IMR-90 (cell line): ENCODE results near the gene COMMD8. TPM values are rescaled to one million over a fixed set of nuclear protein-coding genes. Genes with fewer than 3 reads are reported as not detected.

Experiments
- ATAC-seq: fragments of 200-7000 bp; cut with Tn5 transposase; 2 replicates; pipeline ENCODE4 v1.9.1; 2020; ENCODE audit warnings: low read depth, mild to moderate bottlenecking, moderate library complexity
- Bru-seq: library from RNA; stranded (reverse); fragments of 400-500 nt; gene quantifications from one replicate; lab custom pipeline; 2021; lab: Mats Ljungman, UMichigan
- BruChase-seq, 2 experiments: library from RNA; stranded (reverse); fragments of 400-500 nt; gene quantifications; one replicate each; lab custom pipeline; 2021; lab: Mats Ljungman, UMichigan
- BruUV-seq: library from RNA; stranded (reverse); fragments of 400-500 nt; replicated peaks from 2 replicates; lab custom pipeline; 2021; lab: Mats Ljungman, UMichigan
- CTCF ChIA-PET: fragments of 300-600 bp; formaldehyde crosslinking; extraction: SDS; loops from one replicate; lab custom pipeline; 2021; ENCODE audit warnings: antibody characterized with exemption; lab: Yijun Ruan, JAX
- POLR2A ChIA-PET: fragments of 300-600 bp; sonication (Branson Sonifier 250); formaldehyde crosslinking; loops from one replicate; lab custom pipeline; 2022; ENCODE audit warnings: antibody characterized with exemption; ENCODE audit not compliant: unreplicated experiment; lab: Charles Lee
- DNase-seq: peaks from one replicate; pipeline ENCODE4 v3.0.0; 2013
- H2AFZ ChIP-seq: replicated peaks from 2 replicates; pipeline ENCODE3; 2013; ENCODE audit warnings: low read length, mild to moderate bottlenecking; ENCODE audit not compliant: poor library complexity
- H2AK5ac ChIP-seq: 2 replicates; pipeline ENCODE4 v1.6.1; 2013; ENCODE audit warnings: low read depth, low read length, inconsistent platforms
- H2AK9ac ChIP-seq: replicated peaks from 2 replicates; pipeline ENCODE3; 2013; ENCODE audit warnings: mild to moderate bottlenecking, low read depth, low read length, moderate library complexity; ENCODE audit not compliant: poor library complexity
- H2BK120ac ChIP-seq: 2 replicates; pipeline ENCODE4 v1.6.1; 2013; ENCODE audit warnings: low read depth, low read length, inconsistent platforms
- H2BK15ac ChIP-seq: 3 replicates; pipeline ENCODE4 v1.6.1; 2013; ENCODE audit warnings: low read depth, low read length, inconsistent platforms
- H2BK20ac ChIP-seq: 2 replicates; pipeline ENCODE4 v1.6.1; 2013; ENCODE audit warnings: low read depth, mild to moderate bottlenecking, inconsistent platforms, low read length, moderate library complexity
- H2BK5ac ChIP-seq: 2 replicates; pipeline ENCODE4 v1.6.1; 2013; ENCODE audit warnings: mild to moderate bottlenecking, low read depth, low read length, inconsistent platforms; ENCODE audit not compliant: poor library complexity, severe bottlenecking
- H3K14ac ChIP-seq: replicated peaks from 2 replicates; pipeline ENCODE4 v1.6.1; 2013; ENCODE audit warnings: low read depth, low read length, inconsistent platforms
- H3K18ac ChIP-seq: 2 replicates; pipeline ENCODE4 v1.6.1; 2013; ENCODE audit warnings: low read depth, low read length, control low read depth
- H3K23ac ChIP-seq: 2 replicates; pipeline ENCODE4 v1.6.1; 2013; ENCODE audit warnings: low read depth, low read length, inconsistent platforms
- H3K27ac ChIP-seq: 2 replicates; pipeline ENCODE4 v1.5.1; 2013; ENCODE audit warnings: mild to moderate bottlenecking, control low read depth, low read length; ENCODE audit not compliant: insufficient read depth
- H3K27me3 ChIP-seq: 2 replicates; pipeline ENCODE4 v1.6.1; 2013; ENCODE audit warnings: low read length; ENCODE audit not compliant: control insufficient read depth, insufficient read depth
- H3K36me3 ChIP-seq: 2 replicates; pipeline ENCODE4 v1.6.1; 2013; ENCODE audit warnings: low read length, mixed read lengths; ENCODE audit not compliant: control insufficient read depth, insufficient read depth
- H3K4ac ChIP-seq: 2 replicates; pipeline ENCODE4 v1.6.1; 2013; ENCODE audit warnings: low read depth, low read length, inconsistent platforms
- H3K4me1 ChIP-seq: 2 replicates; pipeline ENCODE4 v1.6.1; 2013; ENCODE audit warnings: low read length, mixed read lengths; ENCODE audit not compliant: control insufficient read depth, insufficient read depth
- H3K4me2 ChIP-seq: 2 replicates; pipeline ENCODE4 v1.6.1; 2013; ENCODE audit warnings: low read depth, mild to moderate bottlenecking, control low read depth, low read length, moderate library complexity
- H3K4me3 ChIP-seq: 2 replicates; pipeline ENCODE4 v1.5.1; 2013; ENCODE audit warnings: low read depth, mild to moderate bottlenecking, control low read depth, low read length, moderate library complexity; ENCODE audit not compliant: insufficient read depth
- H3K56ac ChIP-seq: 2 replicates; pipeline ENCODE4 v1.6.1; 2013; ENCODE audit warnings: low read length, inconsistent platforms; ENCODE audit not compliant: insufficient read depth; ENCODE audit errors: extremely low read depth
- H3K79me1 ChIP-seq, 2 experiments: 2 replicates each; pipeline ENCODE4 v1.6.1; 2013; ENCODE audit warnings: low read length in 2 of 2, inconsistent platforms in 1 of 2, low read depth in 1 of 2
- H3K9ac ChIP-seq: 2 replicates; pipeline ENCODE4 v1.6.1; 2013; ENCODE audit warnings: low read depth, low read length, control low read depth
- H3K9me1 ChIP-seq: 2 replicates; pipeline ENCODE4 v1.6.1; 2013; ENCODE audit warnings: low read length, inconsistent platforms; ENCODE audit not compliant: insufficient read depth
- H3K9me3 ChIP-seq: 2 replicates; pipeline ENCODE4 v1.6.1; 2013; ENCODE audit warnings: low read length; ENCODE audit not compliant: control insufficient read depth, insufficient read depth
- H4K20me1 ChIP-seq: 2 replicates; pipeline ENCODE4 v1.6.1; 2013; ENCODE audit warnings: low read length, inconsistent platforms; ENCODE audit not compliant: insufficient read depth
- H4K5ac ChIP-seq: 2 replicates; pipeline ENCODE4 v1.6.1; 2013; ENCODE audit warnings: mild to moderate bottlenecking, low read depth, low read length, control low read depth
- H4K8ac ChIP-seq, 2 experiments: 2 replicates each; pipeline ENCODE4 v1.6.1; 2013; ENCODE audit warnings: low read depth in 2 of 2, low read length in 2 of 2, control low read depth in 1 of 2, inconsistent platforms in 1 of 2
- H4K91ac ChIP-seq: 2 replicates; pipeline ENCODE4 v1.6.1; 2013; ENCODE audit warnings: low read depth, low read length, inconsistent platforms; ENCODE audit not compliant: insufficient read depth
- CEBPB ChIP-seq: IDR thresholded peaks from 2 replicates; pipeline ENCODE4 v1.6.1; 2012; ENCODE audit warnings: low read depth, low read length, improper control_type of control experiment
- CHD1 ChIP-seq: IDR thresholded peaks from 2 replicates; pipeline ENCODE4 v1.6.1; 2012; ENCODE audit warnings: low read depth, low read length, improper control_type of control experiment
- FOS ChIP-seq: fragments of 150-350 bp; IDR thresholded peaks from 2 replicates; pipeline ENCODE4 v1.6.1; 2016; ENCODE audit warnings: low read depth, low read length
- MAZ ChIP-seq: IDR thresholded peaks from 2 replicates; pipeline ENCODE4 v1.6.1; 2012; ENCODE audit warnings: low read depth, mild to moderate bottlenecking, low read length, improper control_type of control experiment, moderate library complexity, borderline replicate concordance
- MXI1 ChIP-seq: IDR thresholded peaks from 2 replicates; pipeline ENCODE4 v1.6.1; 2012; ENCODE audit warnings: low read depth, mild to moderate bottlenecking, low read length, moderate library complexity, borderline replicate concordance
- NFE2L2 ChIP-seq: fragments of 150-350 bp; IDR thresholded peaks from 2 replicates; pipeline ENCODE4 v1.6.1; 2016; ENCODE audit warnings: low read depth, mild to moderate bottlenecking, low read length
- RFX5 ChIP-seq: IDR thresholded peaks from 2 replicates; pipeline ENCODE4 v1.8.0; 2012; ENCODE audit warnings: low read depth, mild to moderate bottlenecking, low read length, moderate library complexity
- WGBS, 2 experiments: methylation state at CpG; one replicate each; pipeline versions ENCODE4 v1.1.5 to v1.1.7; 2013; ENCODE audit warnings: missing lambda C conversion rate in 2 of 2; ENCODE audit not compliant: insufficient read length in 1 of 2; ENCODE audit errors: extremely low coverage in 2 of 2; 5-methylcytosine and 5-hydroxymethylcytosine counted together
- dilution Hi-C: fragments of 300-500 bp; cut with HindIII; formaldehyde crosslinking; loops from one replicate; pipeline ENCODE4 v1.14.3; 2018; ENCODE audit warnings: low sequenced_read_pairs; ENCODE audit not compliant: unreplicated experiment
- in situ Hi-C: fragments of 300-500 bp; cut with MboI; formaldehyde crosslinking; loops from 3 replicates; pipeline ENCODE4 v1.14.3; 2019; ENCODE audit warnings: low sequenced_read_pairs, inconsistent platforms, mixed read lengths
- intact Hi-C: fragments of 100-400 bp; cut with micrococcal nuclease; formaldehyde crosslinking; loops from 2 replicates; pipeline ENCODE4 v1.10.0; 2022
- long read RNA-seq: library from polyadenylated mRNA; unstranded; transcript quantifications from one replicate; pipeline ENCODE4 v2.0.0, GENCODE V29; 2021; ENCODE audit not compliant: unreplicated experiment
- polyA plus RNA-seq, 3 experiments: library from polyadenylated mRNA; depleted of rRNA; stranded (reverse); fragments of >200 nt; gene quantifications; 2 replicates each; pipeline ENCODE4 v1.2.3, GENCODE V29; 2012; ENCODE audit warnings: low replicate concordance in 1 of 3
- total RNA-seq: library from RNA; depleted of rRNA; stranded (reverse); fragments of >200 nt; gene quantifications from 2 replicates; pipeline ENCODE4 v1.2.3, GENCODE V29; 2012; rRNA removed
- TF ChIP-seq, protein P1 (sequence below): fragments of 150-350 bp; IDR thresholded peaks from 2 replicates; pipeline ENCODE4 v1.6.1; 2017; ENCODE audit warnings: mild to moderate bottlenecking, antibody characterized with exemption, low read length, low read depth
- TF ChIP-seq, protein P2 (sequence below): conservative IDR thresholded peaks from 2 replicates; pipeline ENCODE4 v1.5.1; 2012; ENCODE audit warnings: mild to moderate bottlenecking, low read depth, low read length, improper control_type of control experiment
- TF ChIP-seq, protein P3 (sequence below): fragments of 150-350 bp; IDR thresholded peaks from 2 replicates; pipeline ENCODE4 v1.6.1; 2016; ENCODE audit warnings: low read depth, mild to moderate bottlenecking, low read length, moderate library complexity, borderline replicate concordance

The COMMD8 gene
- total RNA-seq (12.5 and 29.4 TPM in 2 replicates), polyA plus RNA-seq (2012; rRNA removed) (11.0 and 12.6 TPM in 2 replicates), Bru-seq, nascent RNA (percentile 63 among the genes with signal in this experiment), BruChase-seq, experiment 1, labeled RNA remaining after a 6-hour chase (percentile 50 among the genes with signal in this experiment), BruChase-seq, experiment 2, labeled RNA remaining after a 2-hour chase (percentile 42 among the genes with signal in this experiment)
- polyA plus RNA-seq (2012; cell fraction: cytosol; rRNA removed): 2.2 and 4.5 TPM in 2 replicates
- 0.51 and 3.9 TPM in 2 replicates for polyA plus RNA-seq (2012; cell fraction: nucleus; rRNA removed; ENCODE audit: low replicate concordance)
- long read RNA-seq, transcript COMMD8-201 (5 exons, 1,469 nt): major isoform, 25 of 29 reads
- long read RNA-seq, partial matches to known transcripts: 1 of 29 reads
- long read RNA-seq, other reads (novel, unspliced or antisense): 3 of 29 reads

DNA sequence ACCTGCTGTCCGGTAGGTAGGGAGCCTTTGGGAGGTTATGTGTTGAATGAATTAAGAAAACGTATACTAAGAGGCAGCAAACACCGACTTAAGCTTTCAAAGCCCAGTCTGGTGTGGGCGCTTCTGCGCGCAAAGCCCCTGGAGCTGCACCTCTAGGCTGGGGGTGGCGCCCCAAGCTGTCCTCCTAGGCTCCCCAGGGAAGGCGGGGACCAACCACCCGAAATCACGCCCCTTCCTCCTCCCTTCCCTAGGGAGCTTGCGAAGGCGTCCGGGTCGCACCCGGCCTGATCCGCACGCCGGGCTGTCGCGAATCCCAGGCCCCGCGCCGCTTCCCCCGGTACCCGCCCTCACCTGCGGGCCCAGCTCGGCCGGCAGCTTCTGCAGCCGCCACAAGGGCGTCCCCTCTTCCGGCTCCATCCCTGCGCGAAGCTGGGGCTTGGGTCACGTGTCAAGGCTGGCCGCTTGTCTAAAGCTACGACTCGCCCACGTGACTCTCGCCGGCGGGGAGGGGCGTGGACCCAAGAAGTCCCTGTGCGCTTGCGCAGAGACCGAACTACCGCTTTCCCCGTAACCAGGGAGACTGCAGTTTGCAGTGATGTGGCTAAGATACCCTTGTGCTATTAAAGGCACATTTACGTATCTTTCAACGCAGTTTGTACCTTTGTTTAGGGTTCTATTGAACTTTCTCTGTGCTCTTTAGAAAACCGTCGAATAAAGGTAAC lies at the start of gene COMMD8:
Gene COMMD8 (minus strand): TSS at position 468 of the 722 bp plus-strand sequence. CDS start 51 bp downstream, at position 417.
- in situ Hi-C loops (no loop called here), intact Hi-C loops (loop anchor here (5.0 kb wide), 1 partner anchor 99 kb away; no protein-coding TSS in a partner anchor), dilution Hi-C loops (no loop called here)
- Histone ChIP-seq H2BK20ac (no peak within 1 kb of the TSS; the same call in 1 of the 2 replicates), H2BK15ac (no peak within 1 kb of the TSS; the same call in 2 of the 3 replicates), H2AK9ac (peak within 1 kb of the TSS; percentile 89), H3K4me1 (no peaks in the 10 kb centered on the region), H3K27me3 (no peaks in the 10 kb centered on the region), H3K14ac (peak within 1 kb of the TSS; percentile 88), H3K36me3 (no peaks in the 10 kb centered on the region), H2BK120ac (peak within 1 kb of the TSS; percentile 72), H3K4ac (peak within 1 kb of the TSS; percentile 70), H4K91ac (peak within 1 kb of the TSS; percentile 40), H4K8ac (peak within 1 kb of the TSS; percentile 57 to 96), H3K23ac (peak within 1 kb of the TSS; percentile 79), H4K5ac (peak within 1 kb of the TSS; percentile 52), H3K9ac (peak within 1 kb of the TSS; percentile 53), H4K20me1 (no peaks in the 10 kb centered on the region), H3K4me2 (peak within 1 kb of the TSS; percentile 90), H2AFZ (peak within 1 kb of the TSS; percentile 90), H3K56ac (peak within 1 kb of the TSS; percentile 37; the same call in 1 of the 2 replicates), H3K9me1 (peaks cover 5% of the 10 kb centered on the region), H3K27ac (peak within 1 kb of the TSS; percentile 66), H3K79me1 (peaks cover 15 to 16% of the 10 kb centered on the region in 2 experiments), H3K18ac (peak within 1 kb of the TSS; percentile 31), H3K9me3 (no peaks in the 10 kb centered on the region), H2BK5ac (peak within 1 kb of the TSS; percentile 76), H3K4me3 (peak within 1 kb of the TSS; percentile 58), H2AK5ac (peak within 1 kb of the TSS; percentile 1; the same call in 1 of the 2 replicates)
- POLR2A ChIA-PET: interaction anchor here (0.6 kb wide), 1 partner anchor 75 kb away, joined by 3 read pairs; no protein-coding TSS in a partner anchor
- no TSS peak for BruUV-seq
- ATAC-seq (peak; percentile 97), DNase-seq (peak; percentile 95)
- CTCF ChIA-PET: interaction anchor here (1.0 to 1.1 kb wide), 4 partner anchors 10 to 102 kb away, joined by 3 to 5 read pairs (median 4); no protein-coding TSS in a partner anchor
- 1% methylated on average over 14 of the region's 51 CpGs; no CpG with 5 or more reads in 1 of the 2 experiments for WGBS, 2 experiments
- TF ChIP-seq, protein P1, sequence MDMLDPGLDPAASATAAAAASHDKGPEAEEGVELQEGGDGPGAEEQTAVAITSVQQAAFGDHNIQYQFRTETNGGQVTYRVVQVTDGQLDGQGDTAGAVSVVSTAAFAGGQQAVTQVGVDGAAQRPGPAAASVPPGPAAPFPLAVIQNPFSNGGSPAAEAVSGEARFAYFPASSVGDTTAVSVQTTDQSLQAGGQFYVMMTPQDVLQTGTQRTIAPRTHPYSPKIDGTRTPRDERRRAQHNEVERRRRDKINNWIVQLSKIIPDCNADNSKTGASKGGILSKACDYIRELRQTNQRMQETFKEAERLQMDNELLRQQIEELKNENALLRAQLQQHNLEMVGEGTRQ: peak; percentile 100
- peak; percentile 79 for TF ChIP-seq MXI1
- no peak for TF ChIP-seq RFX5
- TF ChIP-seq, protein P2, sequence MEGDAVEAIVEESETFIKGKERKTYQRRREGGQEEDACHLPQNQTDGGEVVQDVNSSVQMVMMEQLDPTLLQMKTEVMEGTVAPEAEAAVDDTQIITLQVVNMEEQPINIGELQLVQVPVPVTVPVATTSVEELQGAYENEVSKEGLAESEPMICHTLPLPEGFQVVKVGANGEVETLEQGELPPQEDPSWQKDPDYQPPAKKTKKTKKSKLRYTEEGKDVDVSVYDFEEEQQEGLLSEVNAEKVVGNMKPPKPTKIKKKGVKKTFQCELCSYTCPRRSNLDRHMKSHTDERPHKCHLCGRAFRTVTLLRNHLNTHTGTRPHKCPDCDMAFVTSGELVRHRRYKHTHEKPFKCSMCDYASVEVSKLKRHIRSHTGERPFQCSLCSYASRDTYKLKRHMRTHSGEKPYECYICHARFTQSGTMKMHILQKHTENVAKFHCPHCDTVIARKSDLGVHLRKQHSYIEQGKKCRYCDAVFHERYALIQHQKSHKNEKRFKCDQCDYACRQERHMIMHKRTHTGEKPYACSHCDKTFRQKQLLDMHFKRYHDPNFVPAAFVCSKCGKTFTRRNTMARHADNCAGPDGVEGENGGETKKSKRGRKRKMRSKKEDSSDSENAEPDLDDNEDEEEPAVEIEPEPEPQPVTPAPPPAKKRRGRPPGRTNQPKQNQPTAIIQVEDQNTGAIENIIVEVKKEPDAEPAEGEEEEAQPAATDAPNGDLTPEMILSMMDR: peak; percentile 30
- TF ChIP-seq, protein P3, sequence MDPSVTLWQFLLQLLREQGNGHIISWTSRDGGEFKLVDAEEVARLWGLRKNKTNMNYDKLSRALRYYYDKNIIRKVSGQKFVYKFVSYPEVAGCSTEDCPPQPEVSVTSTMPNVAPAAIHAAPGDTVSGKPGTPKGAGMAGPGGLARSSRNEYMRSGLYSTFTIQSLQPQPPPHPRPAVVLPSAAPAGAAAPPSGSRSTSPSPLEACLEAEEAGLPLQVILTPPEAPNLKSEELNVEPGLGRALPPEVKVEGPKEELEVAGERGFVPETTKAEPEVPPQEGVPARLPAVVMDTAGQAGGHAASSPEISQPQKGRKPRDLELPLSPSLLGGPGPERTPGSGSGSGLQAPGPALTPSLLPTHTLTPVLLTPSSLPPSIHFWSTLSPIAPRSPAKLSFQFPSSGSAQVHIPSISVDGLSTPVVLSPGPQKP: no peak
- TF ChIP-seq CHD1: no peak
- TF ChIP-seq NFE2L2: no peak
- TF ChIP-seq CEBPB: no peak
- no peak; the same call in 1 of the 2 replicates for TF ChIP-seq MAZ
- TF ChIP-seq FOS: peak; percentile 83
